Upper lobe of left lung (tissue), 4 donors: Measurements from ENCODE around the gene HLA-DQA1.

ENCODE experiments used
- EP300 ChIP-seq, 4 donors: sonication (generic); formaldehyde crosslinking; IDR thresholded peaks; one replicate each; pipeline ENCODE4 v1.5.1; 2017; ENCODE audit warnings: antibody characterized with exemption in 4 of 4, control low read depth in 2 of 4
- POLR2A ChIP-seq, 4 donors: fragments of 450-650 bp; IDR thresholded peaks; one replicate each; pipeline ENCODE4 v1.5.1; 2016 to 2017; ENCODE audit warnings: antibody characterized with exemption in 4 of 4, mild to moderate bottlenecking in 2 of 4
- POLR2AphosphoS5 ChIP-seq, 2 donors: sonication (generic); formaldehyde crosslinking; IDR thresholded peaks; one replicate each; pipeline ENCODE4 v1.5.1; 2017; ENCODE audit warnings: antibody characterized with exemption in 2 of 2
- TF ChIP-seq, protein P1 (sequence below), 6 experiments: fragments of 450-650 bp in 4 of 6; fragments of 200-600 bp in 2 of 6; sonication (generic) in 2 of 6; IDR thresholded peaks; one replicate each; pipeline ENCODE4 v1.5.1; 2016 to 2019; ENCODE audit warnings: antibody characterized with exemption in 6 of 6

DNA sequence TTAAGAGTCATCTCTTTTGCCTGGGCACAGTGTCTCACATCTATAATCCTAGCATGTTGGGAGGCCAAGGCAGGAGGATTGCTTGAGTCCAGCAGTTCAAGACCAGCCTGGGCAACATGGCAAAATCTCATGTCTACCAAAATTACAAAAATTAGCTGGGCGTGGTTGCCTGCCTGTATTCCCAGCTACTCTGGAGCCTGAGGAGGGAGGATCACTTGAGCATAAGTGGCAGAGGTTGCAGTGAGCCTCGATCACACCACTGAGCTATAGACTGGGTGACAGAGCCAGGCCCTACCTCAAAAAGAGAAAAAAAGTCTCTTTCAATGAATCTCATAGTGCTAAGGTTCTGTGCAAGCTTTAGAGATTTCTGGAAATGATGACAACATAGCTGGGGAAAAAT is 49.0 kb upstream of the HLA-DQA1 start:
- TF ChIP-seq, protein P1, sequence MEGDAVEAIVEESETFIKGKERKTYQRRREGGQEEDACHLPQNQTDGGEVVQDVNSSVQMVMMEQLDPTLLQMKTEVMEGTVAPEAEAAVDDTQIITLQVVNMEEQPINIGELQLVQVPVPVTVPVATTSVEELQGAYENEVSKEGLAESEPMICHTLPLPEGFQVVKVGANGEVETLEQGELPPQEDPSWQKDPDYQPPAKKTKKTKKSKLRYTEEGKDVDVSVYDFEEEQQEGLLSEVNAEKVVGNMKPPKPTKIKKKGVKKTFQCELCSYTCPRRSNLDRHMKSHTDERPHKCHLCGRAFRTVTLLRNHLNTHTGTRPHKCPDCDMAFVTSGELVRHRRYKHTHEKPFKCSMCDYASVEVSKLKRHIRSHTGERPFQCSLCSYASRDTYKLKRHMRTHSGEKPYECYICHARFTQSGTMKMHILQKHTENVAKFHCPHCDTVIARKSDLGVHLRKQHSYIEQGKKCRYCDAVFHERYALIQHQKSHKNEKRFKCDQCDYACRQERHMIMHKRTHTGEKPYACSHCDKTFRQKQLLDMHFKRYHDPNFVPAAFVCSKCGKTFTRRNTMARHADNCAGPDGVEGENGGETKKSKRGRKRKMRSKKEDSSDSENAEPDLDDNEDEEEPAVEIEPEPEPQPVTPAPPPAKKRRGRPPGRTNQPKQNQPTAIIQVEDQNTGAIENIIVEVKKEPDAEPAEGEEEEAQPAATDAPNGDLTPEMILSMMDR (IDR thresholded peaks at IDR 0.05): no peak
- TF ChIP-seq POLR2A (IDR thresholded peaks at IDR 0.05): no peak
- no peak for TF ChIP-seq POLR2AphosphoS5 (IDR thresholded peaks at IDR 0.05)
- no peak for TF ChIP-seq EP300 (IDR thresholded peaks at IDR 0.05)
